ENCODE results near the gene FOXK1.

FOXK1 gene

GRCh38 chr7:4803397-4804241, 121.5 kb downstream of the FOXK1 start:
- peaks cover 7% of the 10 kb centered on the region for H3K27me3 Mint-ChIP-seq (ENCODE audit: low read depth, poor library complexity)
- TF ChIP-seq CTCF (IDR thresholded peaks at IDR 0.05) = no peak
- no peaks in the 10 kb centered on the region for H3K9me3 Mint-ChIP-seq
- peak; percentile 46 for DNase-seq
- H3K4me1 Mint-ChIP-seq = peaks cover 34% of the 10 kb centered on the region
- no peak overlapping the region for H3K4me3 Mint-ChIP-seq
- peak overlapping the region; percentile 79 for H3K27ac Mint-ChIP-seq
- no peaks in the 10 kb centered on the region for H3K36me3 Mint-ChIP-seq (ENCODE audit: low read depth)

- peaks cover 38% of the 10 kb centered on the region for H3K4me1 Mint-ChIP-seq
- DNase-seq = no peak
- H3K27me3 Mint-ChIP-seq (ENCODE audit: low read depth, poor library complexity) = peaks cover 8% of the 10 kb centered on the region
- no peak overlapping the region for H3K27ac Mint-ChIP-seq
- TF ChIP-seq CTCF (IDR thresholded peaks at IDR 0.05) = no peak
- H3K36me3 Mint-ChIP-seq (ENCODE audit: low read depth) = peaks cover 2% of the 10 kb centered on the region
- H3K9me3 Mint-ChIP-seq = no peaks in the 10 kb centered on the region
- no peak overlapping the region for H3K4me3 Mint-ChIP-seq
These were observed 123.3 kb downstream of the FOXK1 start for GRCh38 chr7:4805110-4805983.

GRCh38 chr7:4805984-4806300, 123.8 kb downstream of the FOXK1 start:
- TF ChIP-seq CTCF (IDR thresholded peaks at IDR 0.05) = no peak
- DNase-seq = no peak
- Mint-ChIP-seq H3K4me1 (peaks cover 36% of the 10 kb centered on the region), H3K27me3 (ENCODE audit: low read depth, poor library complexity) (peaks cover 10% of the 10 kb centered on the region), H3K27ac (no peak overlapping the region), H3K4me3 (no peak overlapping the region), H3K9me3 (no peaks in the 10 kb centered on the region), H3K36me3 (ENCODE audit: low read depth) (peaks cover 4% of the 10 kb centered on the region)

GRCh38 chr7:4806983-4807597, 125.0 kb downstream of the FOXK1 start:
- H3K27me3 Mint-ChIP-seq (ENCODE audit: low read depth, poor library complexity) = peaks cover 10% of the 10 kb centered on the region
- peak overlapping the region; percentile 44 for H3K27ac Mint-ChIP-seq
- H3K4me1 Mint-ChIP-seq = peaks cover 31% of the 10 kb centered on the region
- no peak for TF ChIP-seq CTCF (IDR thresholded peaks at IDR 0.05)
- no peak for DNase-seq
- H3K9me3 Mint-ChIP-seq = no peaks in the 10 kb centered on the region
- peak overlapping the region; percentile 54 for H3K4me3 Mint-ChIP-seq
- H3K36me3 Mint-ChIP-seq (ENCODE audit: low read depth) = peaks cover 4% of the 10 kb centered on the region

GRCh38 chr7:4807598-4808016, 125.5 kb downstream of the FOXK1 start:
- no peak for DNase-seq
- peaks cover 2% of the 10 kb centered on the region for H3K9me3 Mint-ChIP-seq
- H3K4me3 Mint-ChIP-seq = no peak overlapping the region
- peaks cover 7% of the 10 kb centered on the region for H3K36me3 Mint-ChIP-seq (ENCODE audit: low read depth)
- H3K4me1 Mint-ChIP-seq = peaks cover 31% of the 10 kb centered on the region
- peaks cover 10% of the 10 kb centered on the region for H3K27me3 Mint-ChIP-seq (ENCODE audit: low read depth, poor library complexity)
- H3K27ac Mint-ChIP-seq = no peak overlapping the region
- no peak for TF ChIP-seq CTCF (IDR thresholded peaks at IDR 0.05)
